Spleen (tissue), 11 donors: ENCODE results near the gene TCF12. TPM values are rescaled to one million over a fixed set of nuclear protein-coding genes. Genes with fewer than 3 reads are reported as not detected.

Experiments
- DNase-seq: peaks from one replicate; pipeline ENCODE4 v3.0.0-alpha.2; 2020
- H3K27ac ChIP-seq, 8 donors: fragments of 200-600 bp; sonication (generic) in 7 of 8; 1 replicate in 4 of 8; 2 replicates in 4 of 8; pipeline versions ENCODE4 v1.5.0 to v1.8.0; 2016 to 2021; ENCODE audit warnings: inconsistent platforms in 4 of 8, mild to moderate bottlenecking in 4 of 8, moderate library complexity in 1 of 8
- H3K27me3 ChIP-seq, 7 donors: fragments of 200-600 bp; sonication (generic) in 6 of 7; replicated peaks in 1 of 7; 1 replicate in 4 of 7; 2 replicates in 3 of 7; pipeline versions ENCODE4 v1.5.0 to v1.8.0; 2016 to 2021; ENCODE audit warnings: inconsistent platforms in 3 of 7, mild to moderate bottlenecking in 1 of 7
- H3K36me3 ChIP-seq, 6 donors: fragments of 200-600 bp; sonication (generic) in 5 of 6; 1 replicate in 4 of 6; 2 replicates in 2 of 6; pipeline versions ENCODE4 v1.5.0 to v1.8.0; 2016 to 2021; ENCODE audit warnings: inconsistent platforms in 2 of 6
- H3K4me1 ChIP-seq, 6 donors: fragments of 200-600 bp; sonication (generic) in 5 of 6; 1 replicate in 3 of 6; 2 replicates in 3 of 6; pipeline versions ENCODE4 v1.5.0 to v1.8.0; 2016 to 2021; ENCODE audit warnings: inconsistent platforms in 3 of 6
- H3K4me3 ChIP-seq, 8 donors: fragments of 200-600 bp; sonication (generic) in 7 of 8; 1 replicate in 4 of 8; 2 replicates in 4 of 8; pipeline versions ENCODE4 v1.5.0 to v1.8.0; 2016 to 2021; ENCODE audit warnings: inconsistent platforms in 4 of 8, mild to moderate bottlenecking in 4 of 8, moderate library complexity in 2 of 8
- H3K9me3 ChIP-seq, 8 donors: fragments of 200-600 bp; sonication (generic) in 7 of 8; 1 replicate in 4 of 8; 2 replicates in 4 of 8; pipeline versions ENCODE4 v1.5.0 to v1.8.0; 2016 to 2021; ENCODE audit warnings: inconsistent platforms in 4 of 8
- CTCF ChIP-seq, 11 experiments: fragments of 200-600 bp in 7 of 11; fragments of 450-650 bp in 4 of 11; sonication (generic) in 4 of 11; IDR thresholded peaks in 8 of 11; conservative IDR thresholded peaks in 3 of 11; 1 replicate in 7 of 11; 2 replicates in 4 of 11; pipeline versions ENCODE4 v1.4.0 to v1.8.0; 2016 to 2021; ENCODE audit warnings: antibody characterized with exemption in 11 of 11, inconsistent platforms in 4 of 11, mild to moderate bottlenecking in 1 of 11
- POLR2A ChIP-seq, 3 donors: fragments of 450-650 bp; IDR thresholded peaks; one replicate each; pipeline ENCODE4 v1.5.1; 2017; ENCODE audit warnings: antibody characterized with exemption in 3 of 3, mild to moderate bottlenecking in 1 of 3
- POLR2AphosphoS5 ChIP-seq, 3 donors: sonication (generic); formaldehyde crosslinking; IDR thresholded peaks; one replicate each; pipeline ENCODE4 v1.5.1; 2017; ENCODE audit warnings: antibody characterized with exemption in 3 of 3
- WGBS, 5 donors: extraction: QIAGEN DNeasy Blood & Tissue Kit in 3 of 5; methylation state at CpG; one replicate each; pipeline versions ENCODE4 v1.1.5 to v1.1.7; 2013 to 2018; 5-methylcytosine and 5-hydroxymethylcytosine counted together
- intact Hi-C: fragments of 100-400 bp; cut with DNase I; formaldehyde crosslinking; loops from one replicate; pipeline ENCODE4 v1.15.0; 2023; ENCODE audit warnings: low total_unique reads
- polyA plus RNA-seq, 3 donors: library from polyadenylated mRNA; stranded (reverse); fragments of 200-250 nt; gene quantifications; one replicate each; pipeline ENCODE4 v1.2.1, GENCODE V29; 2013
- total RNA-seq, 7 donors: library from RNA; depleted of rRNA in 3 of 7; stranded (reverse); fragments of >200 nt in 3 of 7; fragmentation: NEBNext Ultra II Directional in 4 of 7; extraction: Animal tissue kit (Norgen Biotek cat#: 25700) in 4 of 7; gene quantifications; one replicate each; pipeline versions ENCODE4 v1.1.0 to v1.2.1, GENCODE V29; 2016 to 2021
- donor health status: healthy with polysubstance abuse.
- donor health status: DM: no; HTN: no; CAD: no; lungs with moderate emphysema.
- donor health status: DM: no; HTN: no; CAD: no.
- donor health status: Bipolar disorder and iron deficiency.
- donor health status: healthy.
- donor health status: DM: no; HTN: no; CAD: no.
- donor health status: DM: yes; HTN: yes; CAD: no.

The TCF12 gene
- total and polyA plus RNA-seq, 10 donors, result 8.3 to 139 (median 111) TPM

- intact Hi-C loops, result no loop called here
- no peak for DNase-seq
- no peaks in the 10 kb centered on the region for H3K27me3 ChIP-seq
- peaks cover 0 to 50% (median 22%) of the 10 kb centered on the region in 6 donors for H3K4me1 ChIP-seq
- TF ChIP-seq CTCF (IDR thresholded peaks at IDR 0.05 in 8 of 11, conservative IDR thresholded peaks at IDR 0.05 in 3 of 11) (no peak), POLR2A (IDR thresholded peaks at IDR 0.05) (no peak), POLR2AphosphoS5 (IDR thresholded peaks at IDR 0.05) (no peak)
- no peaks in the 10 kb centered on the region for H3K9me3 ChIP-seq
- H3K4me3 ChIP-seq, result no peak overlapping the region
- H3K27ac ChIP-seq, result no peak overlapping the region
- 94 to 97% (median 95%) methylated on average over 2 of the region's 2 CpGs for WGBS, 5 donors
- H3K36me3 ChIP-seq, result peaks cover 0 to 5% (median 0%) of the 10 kb centered on the region in 6 donors
These were observed 140.7 kb downstream of the TCF12 start for GRCh38 chr15:57059026-57059660.

GRCh38 chr15:57060799-57061198, 142.4 kb downstream of the TCF12 start:
- no peaks in the 10 kb centered on the region for H3K9me3 ChIP-seq
- 45 to 68% (median 57%) methylated on average over 2 of the region's 2 CpGs for WGBS, 5 donors
- TF ChIP-seq POLR2AphosphoS5 (IDR thresholded peaks at IDR 0.05) (no peak), CTCF (IDR thresholded peaks at IDR 0.05 in 8 of 11, conservative IDR thresholded peaks at IDR 0.05 in 3 of 11) (no peak), POLR2A (IDR thresholded peaks at IDR 0.05) (no peak)
- H3K27me3 ChIP-seq, result no peaks in the 10 kb centered on the region
- no peak overlapping the region for H3K27ac ChIP-seq
- peaks cover 0 to 37% (median 15%) of the 10 kb centered on the region in 6 donors for H3K4me1 ChIP-seq
- intact Hi-C loops, result no loop called here
- H3K36me3 ChIP-seq, result peaks cover 0 to 11% (median 0%) of the 10 kb centered on the region in 6 donors
- DNase-seq, result no peak
- H3K4me3 ChIP-seq, result no peak overlapping the region

- Histone ChIP-seq H3K4me3 (no peak overlapping the region), H3K27ac (no peak overlapping the region), H3K27me3 (no peaks in the 10 kb centered on the region), H3K4me1 (peaks cover 0 to 34% (median 15%) of the 10 kb centered on the region in 6 donors), H3K36me3 (peaks cover 0 to 11% (median 0%) of the 10 kb centered on the region in 6 donors), H3K9me3 (no peaks in the 10 kb centered on the region)
- 94 to 99% (median 98%) methylated on average over 2 of the region's 2 CpGs for WGBS, 5 donors
- DNase-seq, result no peak
- TF ChIP-seq POLR2AphosphoS5 (IDR thresholded peaks at IDR 0.05) (no peak), CTCF (IDR thresholded peaks at IDR 0.05 in 8 of 11, conservative IDR thresholded peaks at IDR 0.05 in 3 of 11) (no peak), POLR2A (IDR thresholded peaks at IDR 0.05) (no peak)
- intact Hi-C loops, result no loop called here
These were observed 142.8 kb downstream of the TCF12 start for GRCh38 chr15:57061281-57061680.

- 91 to 100% (median 97%) methylated on average over 2 of the region's 2 CpGs for WGBS, 5 donors
- Histone ChIP-seq H3K4me3 (no peak overlapping the region), H3K27me3 (no peaks in the 10 kb centered on the region), H3K9me3 (no peaks in the 10 kb centered on the region), H3K4me1 (peaks cover 0 to 30% (median 15%) of the 10 kb centered on the region in 6 donors), H3K27ac (no peak overlapping the region), H3K36me3 (peaks cover 0 to 11% (median 0%) of the 10 kb centered on the region in 6 donors)
- intact Hi-C loops, result no loop called here
- TF ChIP-seq POLR2A (IDR thresholded peaks at IDR 0.05) (no peak), POLR2AphosphoS5 (IDR thresholded peaks at IDR 0.05) (no peak), CTCF (IDR thresholded peaks at IDR 0.05 in 8 of 11, conservative IDR thresholded peaks at IDR 0.05 in 3 of 11) (no peak)
- DNase-seq, result no peak
These were observed 143.3 kb downstream of the TCF12 start for GRCh38 chr15:57061696-57062095.
